ENCODE results near the gene ELP4. TPM values are rescaled to one million over a fixed set of nuclear protein-coding genes. Genes with fewer than 3 reads are reported as not detected.
A peak's percentile ranks its signal among the peaks of the same experiment; 100 is the strongest.

ELP4 gene
- total RNA-seq, 1 donor from 2014 or later: 19.5 TPM

DNA sequence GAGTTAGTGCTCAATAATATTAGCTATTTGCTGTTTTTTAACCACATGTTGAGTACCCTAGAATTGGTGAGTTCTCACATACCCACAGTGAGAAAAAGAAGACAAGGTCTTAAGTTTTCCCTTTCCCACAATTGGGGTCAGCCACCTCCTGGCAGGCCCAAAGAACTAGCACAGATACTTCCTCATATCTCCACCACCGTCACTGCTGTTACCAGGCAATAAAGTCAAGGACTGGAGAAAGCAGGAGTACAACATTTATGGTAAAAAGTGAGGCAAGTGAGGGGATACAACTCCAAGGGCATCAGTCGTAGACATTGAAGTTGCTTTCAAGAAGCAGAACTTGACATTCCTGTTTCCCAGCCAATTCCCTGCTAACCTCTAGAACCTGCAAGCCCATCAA is 19.6 kb downstream of the ELP4 start:
- H3K4me3 Mint-ChIP-seq: no peak overlapping the region
- H3K9me3 Mint-ChIP-seq: peaks cover 2% of the 10 kb centered on the region
- no peak for TF ChIP-seq CTCF (IDR thresholded peaks at IDR 0.05; ENCODE audit: unreplicated experiment)
- no peak overlapping the region for H3K27ac Mint-ChIP-seq
- peaks cover 6% of the 10 kb centered on the region for H3K4me1 Mint-ChIP-seq
- H3K36me3 Mint-ChIP-seq: peaks cover 10% of the 10 kb centered on the region
- no peaks in the 10 kb centered on the region for H3K27me3 Mint-ChIP-seq (ENCODE audit: low read depth)
- no peak for DNase-seq (ENCODE audit: low spot score in 2 of 2, unreplicated experiment in 2 of 2)

GRCh38 chr11:31529701-31530100 is 20.1 kb downstream of the ELP4 start:
- H3K27ac Mint-ChIP-seq: no peak overlapping the region
- peaks cover 6% of the 10 kb centered on the region for H3K4me1 Mint-ChIP-seq
- no peaks in the 10 kb centered on the region for H3K27me3 Mint-ChIP-seq (ENCODE audit: low read depth)
- no peak overlapping the region for H3K4me3 Mint-ChIP-seq
- DNase-seq (ENCODE audit: low spot score in 2 of 2, unreplicated experiment in 2 of 2): no peak
- H3K9me3 Mint-ChIP-seq: no peaks in the 10 kb centered on the region
- no peak for TF ChIP-seq CTCF (IDR thresholded peaks at IDR 0.05; ENCODE audit: unreplicated experiment)
- peaks cover 6% of the 10 kb centered on the region for H3K36me3 Mint-ChIP-seq

DNA sequence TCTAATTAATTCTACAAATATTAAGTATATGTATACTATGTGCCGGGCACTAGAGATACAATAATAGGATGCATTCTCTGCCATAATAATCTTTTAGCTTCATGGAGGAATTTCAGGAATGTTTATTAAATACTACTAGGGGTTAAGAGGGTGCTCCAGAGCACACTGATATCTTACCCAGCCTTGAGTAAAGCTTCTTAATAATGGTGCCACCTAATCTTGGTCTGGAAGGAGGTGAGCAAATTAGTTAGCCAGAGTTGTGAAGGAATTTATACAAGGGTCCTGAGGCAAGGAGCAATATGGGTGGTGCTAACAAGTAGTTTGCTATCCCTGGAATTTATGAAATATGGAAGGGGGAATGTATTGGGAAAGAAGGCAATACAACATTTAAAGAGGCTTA is 21.7 kb downstream of the ELP4 start:
- Mint-ChIP-seq H3K27me3 (ENCODE audit: low read depth) (no peaks in the 10 kb centered on the region), H3K9me3 (no peaks in the 10 kb centered on the region), H3K4me1 (peaks cover 6% of the 10 kb centered on the region), H3K4me3 (no peak overlapping the region), H3K36me3 (peaks cover 6% of the 10 kb centered on the region), H3K27ac (peak overlapping the region; percentile 32)
- TF ChIP-seq CTCF (IDR thresholded peaks at IDR 0.05; ENCODE audit: unreplicated experiment): no peak
- no peak for DNase-seq (ENCODE audit: low spot score in 2 of 2, unreplicated experiment in 2 of 2)

- Mint-ChIP-seq H3K4me3 (no peak overlapping the region), H3K27me3 (ENCODE audit: low read depth) (no peaks in the 10 kb centered on the region), H3K9me3 (no peaks in the 10 kb centered on the region), H3K4me1 (peaks cover 6% of the 10 kb centered on the region), H3K27ac (no peak overlapping the region), H3K36me3 (peaks cover 10% of the 10 kb centered on the region)
- no peak for TF ChIP-seq CTCF (IDR thresholded peaks at IDR 0.05; ENCODE audit: unreplicated experiment)
- DNase-seq (ENCODE audit: low spot score in 2 of 2, unreplicated experiment in 2 of 2): no peak
Observed at GRCh38 chr11:31535479-31535878, 25.9 kb downstream of the ELP4 start.

- no peaks in the 10 kb centered on the region for H3K27me3 Mint-ChIP-seq (ENCODE audit: low read depth)
Observed at GRCh38 chr11:31542862-31543261, 33.3 kb downstream of the ELP4 start.

More at GRCh38 chr11:31542862-31543261, 33.3 kb downstream of the ELP4 start:
- H3K4me1 Mint-ChIP-seq: no peaks in the 10 kb centered on the region
- H3K36me3 Mint-ChIP-seq: peaks cover 33% of the 10 kb centered on the region
- H3K27ac Mint-ChIP-seq: no peak overlapping the region
- no peak for TF ChIP-seq CTCF (IDR thresholded peaks at IDR 0.05; ENCODE audit: unreplicated experiment)
- H3K9me3 Mint-ChIP-seq: peaks cover 33% of the 10 kb centered on the region
- H3K4me3 Mint-ChIP-seq: no peak overlapping the region
- DNase-seq (ENCODE audit: low spot score in 2 of 2, unreplicated experiment in 2 of 2): no peak
